Measurements from ENCODE around the gene PDE6A.
"Not testable (repeated sequence)": the region's sequence is repeated elsewhere in the genome, so short reads cannot be mapped to it uniquely, and the experiment has no call there.

PDE6A gene

DNA sequence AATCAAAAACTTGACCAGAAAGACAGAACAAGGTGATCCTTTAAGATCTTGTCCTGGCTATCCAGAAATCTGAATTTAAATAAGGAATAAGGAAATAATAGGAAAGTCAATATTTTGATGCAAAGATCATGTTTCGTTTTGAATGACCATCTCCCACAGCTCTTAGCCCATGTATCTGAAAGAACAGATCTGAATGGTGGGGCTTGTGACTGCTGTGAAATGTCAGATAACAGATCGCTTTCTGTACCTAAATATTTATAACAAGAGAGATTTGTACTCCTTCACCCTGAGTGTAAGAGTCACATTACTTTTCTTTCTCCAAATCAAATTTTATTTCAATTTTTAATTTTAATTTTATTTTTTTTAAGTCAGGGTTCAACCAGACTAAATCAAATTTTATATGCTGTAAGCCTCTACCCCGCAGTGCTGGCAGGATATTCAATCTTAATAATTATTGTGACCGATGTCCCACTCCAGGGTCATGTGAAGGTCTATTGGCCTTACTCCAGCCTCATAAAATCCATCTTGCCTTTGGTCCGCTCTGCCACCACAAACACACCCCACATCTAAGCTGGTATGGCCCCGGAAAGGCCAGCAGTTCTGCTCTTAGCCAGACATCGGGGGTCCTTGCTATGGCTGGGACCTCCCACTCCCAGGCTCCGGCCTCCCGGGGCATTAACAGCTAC is 9.0 kb upstream of the PDE6A start:
- no peak for DNase-seq (ENCODE audit: low read depth in 2 of 2)

DNA sequence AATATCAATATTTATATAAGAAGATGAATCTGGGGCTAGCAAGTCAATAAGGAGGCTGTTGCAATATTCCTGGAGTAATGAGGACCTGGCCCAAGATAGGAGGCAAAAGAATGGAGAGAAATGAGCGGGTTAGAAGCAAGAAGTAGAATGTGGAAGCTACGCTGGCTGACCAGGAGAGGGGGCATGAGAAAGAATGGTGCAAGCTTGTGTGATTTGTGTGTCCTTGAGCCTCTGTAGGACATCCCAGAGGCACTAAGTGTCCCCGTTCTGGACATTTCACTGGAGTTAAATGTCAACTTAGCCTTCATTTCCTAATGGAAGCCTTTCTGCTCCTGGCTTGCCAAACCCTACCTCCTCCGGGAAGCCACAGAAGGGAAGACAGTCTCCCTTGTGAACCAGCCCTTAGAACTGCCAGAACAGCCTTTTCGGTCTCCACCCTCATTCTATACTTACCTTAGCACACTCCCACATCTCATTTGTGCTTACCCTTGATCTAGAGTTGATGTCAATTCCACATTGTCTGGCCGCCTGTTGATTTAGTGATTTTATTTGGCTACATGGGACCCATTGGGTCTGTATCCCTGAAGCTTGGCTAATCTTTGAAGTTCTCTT is 6.7 kb upstream of the PDE6A start:
- no peak for DNase-seq (ENCODE audit: low read depth in 2 of 2)

GRCh38 chr5:149948993-149949392 is 4.4 kb upstream of the PDE6A start:
- DNase-seq (ENCODE audit: low read depth in 2 of 2): no peak

GRCh38 chr5:149946118-149946517 is 1.5 kb upstream of the PDE6A start:
- DNase-seq (ENCODE audit: low read depth in 2 of 2): no peak

- not testable (repeated sequence) for DNase-seq (ENCODE audit: low read depth in 2 of 2)
Measured at GRCh38 chr5:149943177-149943949, 1.2 kb downstream of the PDE6A start.

GRCh38 chr5:149942741-149943169 is 1.8 kb downstream of the PDE6A start:
- not testable (repeated sequence) for DNase-seq (ENCODE audit: low read depth in 2 of 2)

DNA sequence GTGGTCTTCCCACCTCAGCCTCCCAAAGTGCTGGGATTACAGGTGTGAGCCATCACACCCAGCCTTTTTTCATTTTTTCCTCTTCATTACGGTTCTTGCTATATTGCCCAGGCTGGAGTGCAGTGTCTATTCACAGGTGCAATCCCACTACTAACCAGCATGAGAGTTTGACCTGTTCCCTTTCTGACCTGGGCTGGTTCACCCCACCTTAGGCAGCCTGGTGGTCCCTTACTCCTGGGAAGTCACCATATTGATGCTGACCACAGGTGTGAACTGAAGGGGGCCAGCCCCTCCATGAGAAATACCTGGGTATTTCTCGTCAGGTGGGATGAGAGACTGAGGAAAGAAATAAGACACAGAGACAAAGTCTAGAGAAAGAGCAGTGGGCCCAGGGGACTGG is 2.4 kb downstream of the PDE6A start:
- DNase-seq (ENCODE audit: low read depth in 2 of 2): no peak

- DNase-seq (ENCODE audit: low read depth in 2 of 2): no peak
Measured at GRCh38 chr5:149941795-149942194, 2.8 kb downstream of the PDE6A start.

GRCh38 chr5:149940941-149941644 is 3.5 kb downstream of the PDE6A start:
- no peak for DNase-seq (ENCODE audit: low read depth in 2 of 2)

GRCh38 chr5:149940077-149940574 is 4.5 kb downstream of the PDE6A start:
- DNase-seq (ENCODE audit: low read depth in 2 of 2): no peak

GRCh38 chr5:149939546-149939945 is 5.0 kb downstream of the PDE6A start:
- no peak for DNase-seq (ENCODE audit: low read depth in 2 of 2)

- no peak for DNase-seq (ENCODE audit: low read depth in 2 of 2)
Measured at GRCh38 chr5:149938791-149939358, 5.7 kb downstream of the PDE6A start.

DNA sequence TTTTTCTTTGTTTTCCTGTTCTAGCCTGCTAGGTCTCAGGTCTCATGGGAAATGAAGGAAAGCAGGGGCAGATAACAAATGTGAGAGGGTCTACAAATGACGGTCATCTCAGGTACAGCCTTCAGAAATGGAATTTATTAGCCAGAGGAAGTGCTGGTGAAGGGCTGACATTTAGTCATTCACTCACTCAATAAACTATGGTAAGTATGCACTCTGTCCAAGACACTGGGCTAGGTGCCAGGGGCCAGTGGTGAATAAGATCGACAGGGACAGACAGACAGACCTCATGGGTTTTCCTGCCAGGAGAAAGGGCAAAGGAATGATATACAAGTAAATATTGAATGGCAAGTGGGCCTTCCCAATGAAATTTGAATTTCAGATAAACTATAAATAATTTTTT is 6.3 kb downstream of the PDE6A start:
- DNase-seq (ENCODE audit: low read depth in 2 of 2): no peak

GRCh38 chr5:149937610-149938009 is 7.0 kb downstream of the PDE6A start:
- DNase-seq (ENCODE audit: low read depth in 2 of 2): no peak

DNA sequence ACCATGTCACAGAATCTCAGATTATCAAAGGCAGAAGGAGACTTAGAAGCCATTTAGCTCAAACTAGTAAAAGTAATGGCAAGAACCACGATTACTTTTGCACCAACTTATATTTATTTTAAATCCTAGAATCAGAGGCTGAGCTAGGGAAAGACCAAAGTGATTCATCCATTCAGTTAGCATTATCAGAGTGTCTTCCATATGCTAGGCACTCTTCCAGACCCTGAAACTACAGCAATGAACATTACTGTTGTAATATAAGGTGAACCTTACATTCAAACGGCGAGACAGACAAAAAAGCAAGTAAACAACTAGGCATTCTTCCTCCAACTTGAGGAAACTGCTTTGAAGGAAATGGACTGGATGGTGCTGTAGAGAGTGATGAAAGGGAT is 7.9 kb downstream of the PDE6A start:
- no peak for DNase-seq (ENCODE audit: low read depth in 2 of 2)

DNA sequence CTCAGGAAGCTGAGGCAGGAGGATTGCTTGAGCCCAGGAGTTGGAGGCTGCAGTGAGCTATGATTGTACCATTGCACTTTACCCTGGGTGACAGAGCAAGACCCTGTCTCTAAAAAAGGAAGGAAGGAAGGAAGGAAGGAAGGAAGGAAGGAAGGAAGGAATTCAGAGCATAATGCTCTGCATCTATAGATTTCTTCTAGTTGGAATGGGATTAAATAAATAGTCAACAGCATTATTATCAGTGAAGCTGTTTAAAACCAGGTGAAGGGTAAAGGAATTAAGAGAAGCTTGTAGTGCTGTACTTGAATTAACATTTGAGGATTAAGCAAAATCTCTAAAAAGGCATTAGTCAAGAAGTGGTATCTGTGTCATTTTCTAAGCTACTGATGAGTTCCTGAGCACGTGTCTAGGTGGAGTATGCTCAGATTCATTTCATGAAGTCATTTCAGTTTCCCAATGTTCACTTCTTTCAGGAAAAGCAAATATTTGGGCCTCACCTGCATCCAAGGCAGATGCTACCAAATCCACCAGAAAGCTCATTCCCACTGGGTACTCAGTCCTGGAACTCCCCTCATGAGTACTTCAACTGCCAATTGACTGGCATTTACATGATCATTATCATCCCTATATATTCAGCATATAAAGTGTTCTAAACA is 8.4 kb downstream of the PDE6A start:
- no peak for DNase-seq (ENCODE audit: low read depth in 2 of 2)

DNA sequence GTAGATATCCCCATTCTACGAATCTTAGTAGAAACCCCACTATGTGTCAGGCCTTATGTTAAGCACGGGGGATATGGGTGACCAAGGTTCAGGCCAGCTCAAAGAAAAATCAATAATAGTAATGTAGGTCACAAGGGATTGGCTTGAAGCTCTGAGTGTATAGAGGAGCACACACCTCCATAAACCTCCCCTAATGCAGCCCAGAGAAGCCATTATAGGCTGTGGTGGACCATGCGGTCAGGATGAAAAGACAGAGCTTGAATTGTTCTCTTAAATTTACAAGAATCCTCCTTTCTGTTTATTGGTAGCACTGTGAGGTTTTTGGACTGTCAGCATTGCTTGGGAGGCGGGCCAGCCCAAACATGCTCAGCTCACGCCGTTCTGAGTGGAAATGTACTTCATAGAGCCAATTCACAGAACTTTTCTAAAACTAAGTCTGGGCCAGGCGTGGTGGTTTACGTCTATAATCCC is 9.1 kb downstream of the PDE6A start:
- no peak for DNase-seq (ENCODE audit: low read depth in 2 of 2)

GRCh38 chr5:149932445-149933350 is 11.9 kb downstream of the PDE6A start:
- no peak for DNase-seq (ENCODE audit: low read depth in 2 of 2)

GRCh38 chr5:149931992-149932436 is 12.6 kb downstream of the PDE6A start:
- no peak for DNase-seq (ENCODE audit: low read depth in 2 of 2)

Measured in stimulated activated CD8-positive, alpha-beta memory T cell treated with anti-CD3 and anti-CD28 coated beads, Interleukin-15, amount 100 ng/mL, for 4 hours (primary cell).